K562 (cell line): ENCODE results near the gene SAMM50. TPM values are rescaled to one million over a fixed set of nuclear protein-coding genes. Genes with fewer than 3 reads are reported as not detected.

Source experiments
- ATAC-seq: fragments of 200-7000 bp; cut with Tn5 transposase; 3 replicates; pipeline ENCODE4 v1.9.1; 2020; ENCODE audit warnings: moderate library complexity
- BruUV-seq: library from RNA; stranded (reverse); fragments of 400-500 nt; replicated peaks from 2 replicates; lab custom pipeline; 2021; lab: Mats Ljungman, UMichigan
- CTCF ChIA-PET: fragments of 300-600 bp; formaldehyde crosslinking; extraction: SDS; loops from one replicate; lab custom pipeline; 2021; ENCODE audit warnings: low intra/inter-chr PET ratio; lab: Yijun Ruan, JAX
- POLR2A ChIA-PET: fragments of 300-600, 350-650 bp; sonication (Branson Sonifier 250); formaldehyde crosslinking; extraction: SDS; loops from one replicate; lab custom pipeline; 2021; ENCODE audit warnings: antibody characterized with exemption, inconsistent platforms; lab: Yijun Ruan, JAX
- DNase-seq, 4 experiments: peaks; one replicate each; pipeline versions ENCODE4 v3.0.0 to v3.0.0-alpha.2; 2011 to 2018; ENCODE audit warnings: low spot score in 3 of 4, mixed read lengths in 3 of 4; ENCODE audit errors: extremely low read depth in 1 of 4
- FAIRE-seq: peaks from 2 replicates; lab custom pipeline; 2011; peaks lifted over from hg19 to GRCh38; lab: Jason Lieb, UNC
- H2AFZ ChIP-seq: 2 replicates; pipeline ENCODE4 v1.6.0; 2011; ENCODE audit warnings: low read depth, low read length, control low read depth, inconsistent platforms
- H3K27ac ChIP-seq: fragments of 200-600 bp; 3 replicates; pipeline ENCODE4 v1.8.0; 2011; ENCODE audit warnings: low read depth, mild to moderate bottlenecking, control low read depth, inconsistent platforms, low read length, moderate library complexity, mixed read lengths; ENCODE audit errors: extremely low read depth
- H3K27me3 ChIP-seq, 2 experiments: fragments of 300-600 bp in 1 of 2; 2 replicates in 1 of 2; 3 replicates in 1 of 2; pipeline versions ENCODE4 v1.6.0 to v1.8.0; 2011; ENCODE audit warnings: inconsistent platforms in 2 of 2, low read length in 2 of 2, mild to moderate bottlenecking in 1 of 2, mixed read lengths in 1 of 2, moderate library complexity in 1 of 2; ENCODE audit not compliant: control insufficient read depth in 2 of 2, insufficient read depth in 2 of 2
- H3K36me3 ChIP-seq: fragments of 300-600 bp; 3 replicates; pipeline ENCODE4 v1.8.0; 2011; ENCODE audit warnings: mild to moderate bottlenecking, low read length, inconsistent platforms; ENCODE audit not compliant: control insufficient read depth, insufficient read depth
- H3K4me1 ChIP-seq, 2 experiments: fragments of 200-600 bp in 1 of 2; replicated peaks in 1 of 2; 2 replicates in 1 of 2; 3 replicates in 1 of 2; pipeline versions ENCODE4 v1.5.1 to v1.8.0; 2011; ENCODE audit warnings: inconsistent platforms in 2 of 2, low read length in 2 of 2, mild to moderate bottlenecking in 1 of 2, mixed read lengths in 1 of 2, moderate library complexity in 1 of 2; ENCODE audit not compliant: control insufficient read depth in 2 of 2, insufficient read depth in 2 of 2
- H3K4me2 ChIP-seq: 2 replicates; pipeline ENCODE4 v1.6.1; 2011; ENCODE audit warnings: low read length, control low read depth, inconsistent platforms, mixed read lengths; ENCODE audit not compliant: insufficient read depth
- H3K4me3 ChIP-seq: fragments of 200-600 bp; sonication (generic), shearing (Covaris generic); 2 replicates; pipeline ENCODE4 v1.5.1; 2016; ENCODE audit warnings: control low read depth, inconsistent platforms
- H3K79me2 ChIP-seq: fragments of 200-600 bp; 3 replicates; pipeline ENCODE4 v1.8.0; 2011; ENCODE audit warnings: low read length, inconsistent platforms; ENCODE audit not compliant: control insufficient read depth, insufficient read depth
- H3K9ac ChIP-seq, 2 experiments: 2 replicates each; pipeline versions ENCODE4 v1.6.0 to v1.6.1; 2011; ENCODE audit warnings: low read depth in 2 of 2, low read length in 2 of 2, control low read depth in 1 of 2, inconsistent platforms in 1 of 2, mild to moderate bottlenecking in 1 of 2, mixed read lengths in 1 of 2; ENCODE audit not compliant: insufficient read depth in 1 of 2
- H3K9me1 ChIP-seq: one replicate; pipeline ENCODE4 v1.6.0; 2011; ENCODE audit warnings: inconsistent platforms, mild to moderate bottlenecking, low read length, moderate library complexity; ENCODE audit not compliant: control insufficient read depth, insufficient read depth
- H3K9me3 ChIP-seq: replicated peaks from 2 replicates; pipeline ENCODE4 v1.5.1; 2011; ENCODE audit warnings: low read depth, low read length, inconsistent platforms; ENCODE audit not compliant: control insufficient read depth, insufficient read depth
- H4K20me1 ChIP-seq: replicated peaks from 2 replicates; pipeline ENCODE4 v1.6.1; 2011; ENCODE audit warnings: low read length, inconsistent platforms, mixed read lengths; ENCODE audit not compliant: control insufficient read depth, insufficient read depth
- COPS2 ChIP-seq: fragments of 450-650 bp; conservative IDR thresholded peaks from 2 replicates; pipeline ENCODE4 v1.6.1; 2016; ENCODE audit warnings: mild to moderate bottlenecking, moderate library complexity
- DPF2 ChIP-seq: fragments of 450-650 bp; IDR thresholded peaks from 2 replicates; pipeline ENCODE4 v1.6.1; 2016
- KDM4B ChIP-seq, 2 experiments: fragments of 450-650 bp in 1 of 2; sonication (generic) in 1 of 2; IDR thresholded peaks; 2 replicates each; pipeline ENCODE4 v1.6.1; 2016 to 2017; ENCODE audit warnings: borderline replicate concordance in 2 of 2, antibody characterized with exemption in 1 of 2, low read depth in 1 of 2, mild to moderate bottlenecking in 1 of 2
- NR1H2 ChIP-seq: sonication (generic); formaldehyde crosslinking; IDR thresholded peaks from 2 replicates; pipeline ENCODE4 v1.4.0; 2020; ENCODE audit warnings: mild to moderate bottlenecking, missing genetic modification reagents
- POU5F1 ChIP-seq: fragments of 150-350 bp; IDR thresholded peaks from 2 replicates; pipeline ENCODE4 v1.6.1; 2014; ENCODE audit warnings: borderline replicate concordance, low read length, low read depth, mild to moderate bottlenecking; ENCODE audit not compliant: partially characterized antibody
- SP2 ChIP-seq: IDR thresholded peaks from 2 replicates; pipeline ENCODE4 v1.6.1; 2011; ENCODE audit warnings: mild to moderate bottlenecking, low read depth, low read length, moderate library complexity; ENCODE audit not compliant: poor library complexity, severe bottlenecking; ENCODE audit errors: extremely low read depth
- USF1 ChIP-seq: sonication (generic); formaldehyde crosslinking; IDR thresholded peaks from 2 replicates; pipeline ENCODE4 v1.9.0; 2022; ENCODE audit warnings: mild to moderate bottlenecking, missing genetic modification reagents
- ZNF174 ChIP-seq: fragments of 250-450 bp; sonication (Bioruptor Pico); IDR thresholded peaks from 2 replicates; pipeline ENCODE4 v1.4.0; 2020; ENCODE audit warnings: mild to moderate bottlenecking
- ZNF324 ChIP-seq: fragments of 250-450 bp; sonication (Bioruptor Pico); IDR thresholded peaks from 2 replicates; pipeline ENCODE4 v1.4.0; 2020; ENCODE audit warnings: mild to moderate bottlenecking
- ZNF384 ChIP-seq: IDR thresholded peaks from 2 replicates; pipeline ENCODE4 v1.6.1; 2012; ENCODE audit warnings: low read depth, low read length, improper control_type of control experiment
- ZNF444 ChIP-seq: fragments of 250-450 bp; sonication (Bioruptor Pico); IDR thresholded peaks from 2 replicates; pipeline ENCODE4 v1.4.0; 2020; ENCODE audit warnings: mild to moderate bottlenecking, moderate library complexity
- WGBS: fragments of 100-300 bp; shearing (Covaris generic); methylation state at CpG from one replicate; pipeline ENCODE4 v1.1.6; 2016; ENCODE audit warnings: low coverage, mixed read lengths; ENCODE audit not compliant: insufficient coverage; ENCODE audit errors: missing lambda C conversion rate; 5-methylcytosine and 5-hydroxymethylcytosine counted together
- in situ Hi-C: fragments of 300-500 bp; cut with MboI; formaldehyde crosslinking; loops from 4 replicates; pipeline ENCODE4 v1.15.0; 2018; ENCODE audit warnings: inconsistent platforms, mixed read lengths
- intact Hi-C: fragments of 100-400 bp; cut with micrococcal nuclease; formaldehyde crosslinking; loops from 2 replicates; pipeline ENCODE4 v1.14.2; 2022
- polyA plus RNA-seq, 8 experiments: library from polyadenylated mRNA; depleted of rRNA in 4 of 8; stranded (reverse) in 5 of 8; unstranded in 3 of 8; fragments of >200 nt; fragmentation: Nextera tagmentation in 2 of 8; fragmentation: Illumina TruSeq in 1 of 8; extraction: Ambion mirVana in 2 of 8; extraction: Trizol in 1 of 8; gene quantifications; 2 replicates each; pipeline versions ENCODE4 v1.2.1 to v1.2.3, GENCODE V29; 2011 to 2014; ENCODE audit warnings: inconsistent platforms in 1 of 8, missing spikeins in 1 of 8
- total RNA-seq, 7 experiments: library from RNA; depleted of rRNA in 6 of 7; stranded (reverse); fragments of >200 nt in 6 of 7; fragmentation: Illumina TruSeq in 2 of 7; extraction: Trizol in 2 of 7; gene quantifications; 2 replicates each; pipeline versions ENCODE4 v1.2.1 to v1.2.3, GENCODE V29; 2011 to 2021; ENCODE audit warnings: low replicate concordance in 1 of 7
- TF ChIP-seq, protein P1 (sequence below): fragments of 450-650 bp; IDR thresholded peaks from 2 replicates; pipeline ENCODE4 v1.6.1; 2016; ENCODE audit warnings: low read depth
- TF ChIP-seq, protein P2 (sequence below): sonication (generic); formaldehyde crosslinking; IDR thresholded peaks from 2 replicates; pipeline ENCODE4 v1.8.0; 2022; ENCODE audit warnings: mild to moderate bottlenecking, missing genetic modification reagents

Gene SAMM50
- total and polyA plus RNA-seq, 9 of the 15 experiments (the other 6 are each of a cell fraction or from before 2014, with no cell fraction given) = 14.6 to 49.3 (median 38.1) TPM

GRCh38 chr22:43948836-43949406 lies 6.3 kb upstream of the SAMM50 start:
- BruUV-seq = no TSS peak
- peaks cover 0 to 11% of the 10 kb centered on the region in 2 experiments; a peak in 1 of 5 replicates for H3K27me3 ChIP-seq
- intact Hi-C loops = no loop called here
- H3K36me3 ChIP-seq = no peaks in the 10 kb centered on the region
- no peak for DNase-seq
- H2AFZ ChIP-seq = no peak overlapping the region
- peaks cover under 1 to 14% of the 10 kb centered on the region in 2 experiments; a peak in 3 of 5 replicates for H3K4me1 ChIP-seq
- no peak overlapping the region; a peak in 1 of 4 replicates for H3K9ac ChIP-seq
- H4K20me1 ChIP-seq = no peaks in the 10 kb centered on the region
- no peaks in the 10 kb centered on the region for H3K9me3 ChIP-seq
- no peak overlapping the region for H3K27ac ChIP-seq
- no peak for FAIRE-seq
- no peaks in the 10 kb centered on the region for H3K9me1 ChIP-seq
- H3K79me2 ChIP-seq = no peaks in the 10 kb centered on the region
- no peak overlapping the region for H3K4me3 ChIP-seq
- H3K4me2 ChIP-seq = no peak overlapping the region
- 35% methylated on average over 8 of the region's 12 CpGs for WGBS
- ChIA-PET CTCF (no interaction called here), POLR2A (interaction anchor here (0.7 kb wide), 1 partner anchor 12 kb away, joined by 3 read pairs; no protein-coding TSS in a partner anchor)
- in situ Hi-C loops = no loop called here
- ATAC-seq = no peak
- TF ChIP-seq ZNF324 (CRISPR knock-in tag) (no peak), KDM4B (IDR thresholded peaks at IDR 0.05; ENCODE audit: borderline replicate concordance in 2 of 2, low read depth in 1 of 2) (no peak), NR1H2 (CRISPR knock-in tag) (no peak), DPF2 (no peak), ZNF384 (no peak), POU5F1 (no peak), USF1 (CRISPR knock-in tag) (no peak), SP2 (no peak), COPS2 (no peak), ZNF444 (CRISPR knock-in tag) (no peak), ZNF174 (CRISPR knock-in tag) (no peak)
- TF ChIP-seq, protein P1, sequence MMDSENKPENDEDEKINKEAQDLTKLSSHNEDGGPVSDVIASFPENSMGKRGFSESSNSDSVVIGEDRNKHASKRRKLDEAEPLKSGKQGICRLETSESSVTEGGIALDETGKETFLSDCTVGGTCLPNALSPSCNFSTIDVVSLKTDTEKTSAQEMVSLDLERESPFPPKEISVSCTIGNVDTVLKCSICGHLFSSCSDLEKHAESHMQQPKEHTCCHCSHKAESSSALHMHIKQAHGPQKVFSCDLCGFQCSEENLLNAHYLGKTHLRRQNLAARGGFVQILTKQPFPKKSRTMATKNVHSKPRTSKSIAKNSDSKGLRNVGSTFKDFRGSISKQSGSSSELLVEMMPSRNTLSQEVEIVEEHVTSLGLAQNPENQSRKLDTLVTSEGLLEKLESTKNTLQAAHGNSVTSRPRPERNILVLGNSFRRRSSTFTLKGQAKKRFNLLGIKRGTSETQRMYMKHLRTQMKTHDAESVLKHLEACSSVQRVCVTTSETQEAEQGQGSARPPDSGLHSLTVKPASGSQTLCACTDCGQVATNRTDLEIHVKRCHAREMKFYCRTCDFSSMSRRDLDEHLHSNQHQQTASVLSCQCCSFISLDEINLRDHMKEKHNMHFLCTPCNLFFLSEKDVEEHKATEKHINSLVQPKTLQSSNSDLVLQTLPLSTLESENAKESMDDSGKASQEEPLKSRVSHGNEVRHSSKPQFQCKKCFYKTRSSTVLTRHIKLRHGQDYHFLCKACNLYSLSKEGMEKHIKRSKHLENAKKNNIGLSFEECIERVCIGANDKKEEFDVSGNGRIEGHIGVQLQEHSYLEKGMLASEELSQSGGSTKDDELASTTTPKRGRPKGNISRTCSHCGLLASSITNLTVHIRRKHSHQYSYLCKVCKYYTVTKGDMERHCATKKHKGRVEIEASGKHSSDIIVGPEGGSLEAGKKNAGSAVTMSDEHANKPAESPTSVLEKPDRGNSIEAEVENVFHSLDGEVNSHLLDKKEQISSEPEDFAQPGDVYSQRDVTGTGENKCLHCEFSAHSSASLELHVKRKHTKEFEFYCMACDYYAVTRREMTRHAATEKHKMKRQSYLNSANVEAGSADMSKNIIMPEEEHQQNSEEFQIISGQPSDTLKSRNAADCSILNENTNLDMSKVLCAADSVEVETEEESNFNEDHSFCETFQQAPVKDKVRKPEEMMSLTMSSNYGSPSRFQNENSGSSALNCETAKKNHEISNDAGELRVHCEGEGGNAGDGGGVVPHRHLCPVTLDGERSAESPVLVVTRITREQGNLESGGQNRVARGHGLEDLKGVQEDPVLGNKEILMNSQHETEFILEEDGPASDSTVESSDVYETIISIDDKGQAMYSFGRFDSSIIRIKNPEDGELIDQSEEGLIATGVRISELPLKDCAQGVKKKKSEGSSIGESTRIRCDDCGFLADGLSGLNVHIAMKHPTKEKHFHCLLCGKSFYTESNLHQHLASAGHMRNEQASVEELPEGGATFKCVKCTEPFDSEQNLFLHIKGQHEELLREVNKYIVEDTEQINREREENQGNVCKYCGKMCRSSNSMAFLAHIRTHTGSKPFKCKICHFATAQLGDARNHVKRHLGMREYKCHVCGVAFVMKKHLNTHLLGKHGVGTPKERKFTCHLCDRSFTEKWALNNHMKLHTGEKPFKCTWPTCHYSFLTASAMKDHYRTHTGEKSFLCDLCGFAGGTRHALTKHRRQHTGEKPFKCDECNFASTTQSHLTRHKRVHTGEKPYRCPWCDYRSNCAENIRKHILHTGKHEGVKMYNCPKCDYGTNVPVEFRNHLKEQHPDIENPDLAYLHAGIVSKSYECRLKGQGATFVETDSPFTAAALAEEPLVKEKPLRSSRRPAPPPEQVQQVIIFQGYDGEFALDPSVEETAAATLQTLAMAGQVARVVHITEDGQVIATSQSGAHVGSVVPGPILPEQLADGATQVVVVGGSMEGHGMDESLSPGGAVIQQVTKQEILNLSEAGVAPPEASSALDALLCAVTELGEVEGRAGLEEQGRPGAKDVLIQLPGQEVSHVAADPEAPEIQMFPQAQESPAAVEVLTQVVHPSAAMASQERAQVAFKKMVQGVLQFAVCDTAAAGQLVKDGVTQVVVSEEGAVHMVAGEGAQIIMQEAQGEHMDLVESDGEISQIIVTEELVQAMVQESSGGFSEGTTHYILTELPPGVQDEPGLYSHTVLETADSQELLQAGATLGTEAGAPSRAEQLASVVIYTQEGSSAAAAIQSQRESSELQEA = no peak
- TF ChIP-seq, protein P2, sequence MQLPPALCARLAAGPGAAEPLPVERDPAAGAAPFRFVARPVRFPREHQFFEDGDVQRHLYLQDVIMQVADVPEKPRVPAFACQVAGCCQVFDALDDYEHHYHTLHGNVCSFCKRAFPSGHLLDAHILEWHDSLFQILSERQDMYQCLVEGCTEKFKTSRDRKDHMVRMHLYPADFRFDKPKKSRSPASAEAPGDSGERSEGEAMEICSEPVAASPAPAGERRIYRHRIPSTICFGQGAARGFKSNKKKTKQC = no peak
